Vagina (tissue), 2 donors: Measurements from ENCODE around the gene UNC13B.

Source experiments
- CTCF ChIP-seq, 3 experiments: fragments of 450-650 bp in 2 of 3; fragments of 200-600 bp in 1 of 3; sonication (generic) in 1 of 3; IDR thresholded peaks; one replicate each; pipeline ENCODE4 v1.5.1; 2017 to 2019; ENCODE audit warnings: antibody characterized with exemption in 3 of 3, mild to moderate bottlenecking in 2 of 3, moderate library complexity in 2 of 3
- POLR2AphosphoS5 ChIP-seq, 2 donors: sonication (generic); formaldehyde crosslinking; IDR thresholded peaks; one replicate each; pipeline ENCODE4 v1.9.0; 2017; ENCODE audit warnings: antibody characterized with exemption in 2 of 2, mild to moderate bottlenecking in 2 of 2, low read depth in 1 of 2; ENCODE audit not compliant: insufficient read depth in 1 of 2

- no peak for TF ChIP-seq CTCF (IDR thresholded peaks at IDR 0.05)
- TF ChIP-seq POLR2AphosphoS5 (IDR thresholded peaks at IDR 0.05; ENCODE audit: insufficient read depth in 1 of 2, low read depth in 1 of 2) = no peak
Measured at GRCh38 chr9:35114840-35115628, 46.8 kb upstream of the UNC13B start.
